HepG2 (cell line): Measurements from ENCODE around the gene MEAK7.

Experiments used
- ARHGAP35 ChIP-seq: sonication (generic); formaldehyde crosslinking; IDR thresholded peaks from 2 replicates; pipeline ENCODE4 v1.9.0; 2022; ENCODE audit warnings: mild to moderate bottlenecking, inconsistent platforms, moderate library complexity, missing genetic modification reagents, borderline replicate concordance
- CHCHD3 ChIP-seq: sonication (generic); formaldehyde crosslinking; IDR thresholded peaks from 2 replicates; pipeline ENCODE4 v1.8.0; 2022; ENCODE audit warnings: mild to moderate bottlenecking, missing genetic modification reagents, moderate library complexity
- CTCF ChIP-seq: sonication (generic); formaldehyde crosslinking; IDR thresholded peaks from 2 replicates; pipeline ENCODE4 v1.5.0; 2020; ENCODE audit warnings: mild to moderate bottlenecking, missing genetic modification reagents, moderate library complexity
- HOXA7 ChIP-seq: sonication (generic); formaldehyde crosslinking; IDR thresholded peaks from 2 replicates; pipeline ENCODE4 v1.8.1; 2022; ENCODE audit warnings: mild to moderate bottlenecking, missing genetic modification reagents, moderate library complexity
- NFRKB ChIP-seq: fragments of 450-650 bp; IDR thresholded peaks from 2 replicates; pipeline ENCODE4 v1.6.1; 2017
- ONECUT2 ChIP-seq: sonication (generic); formaldehyde crosslinking; IDR thresholded peaks from 2 replicates; pipeline ENCODE4 v1.4.0; 2020; ENCODE audit warnings: missing genetic modification reagents
- POLR2AphosphoS5 ChIP-seq: IDR thresholded peaks from 2 replicates; pipeline ENCODE4 v1.6.1; 2012; ENCODE audit warnings: low read depth, low read length
- RAD51 ChIP-seq: fragments of 450-650 bp; IDR thresholded peaks from 2 replicates; pipeline ENCODE4 v1.6.1; 2016; ENCODE audit warnings: borderline replicate concordance
- TAF1 ChIP-seq: sonication (generic); formaldehyde crosslinking; IDR thresholded peaks from 2 replicates; pipeline ENCODE4 v1.4.0; 2020; ENCODE audit warnings: missing genetic modification reagents
- TBP ChIP-seq: sonication (generic); formaldehyde crosslinking; IDR thresholded peaks from 2 replicates; pipeline ENCODE4 v1.5.0; 2020; ENCODE audit warnings: missing genetic modification reagents
- ZFP62 ChIP-seq: sonication (generic); formaldehyde crosslinking; IDR thresholded peaks from 2 replicates; pipeline ENCODE4 v1.4.0; 2020; ENCODE audit warnings: missing genetic modification reagents
- ZNF101 ChIP-seq: sonication (generic); formaldehyde crosslinking; IDR thresholded peaks from 2 replicates; pipeline ENCODE4 v1.4.0; 2020; ENCODE audit warnings: mild to moderate bottlenecking, low read depth, missing genetic modification reagents, borderline replicate concordance

GRCh38 chr16:84484579-84485254 is 19.7 kb downstream of the MEAK7 start:
- TF ChIP-seq HOXA7 (no peak), TBP (no peak), CHCHD3 (CRISPR knock-in tag) (no peak), RAD51 (no peak), TAF1 (CRISPR knock-in tag) (no peak), ARHGAP35 (CRISPR knock-in tag) (no peak), POLR2AphosphoS5 (no peak), ZNF101 (CRISPR knock-in tag) (no peak), CTCF (CRISPR knock-in tag) (peak; percentile 95), ONECUT2 (no peak), ZFP62 (CRISPR knock-in tag) (no peak), NFRKB (no peak)
